Ectodermal cell (in vitro differentiated cells): ENCODE data around the gene SGTA.
A peak's percentile ranks its signal among the peaks of the same experiment; 100 is the strongest.
"Not testable (repeated sequence)": the region's sequence is repeated elsewhere in the genome, so short reads cannot be mapped to it uniquely, and the experiment has no call there.

Experiments
- H3K27ac ChIP-seq: 2 replicates; pipeline ENCODE4 v1.7.0; 2013; ENCODE audit warnings: mild to moderate bottlenecking, low read depth, low read length; ENCODE audit not compliant: insufficient read depth, poor library complexity, severe bottlenecking
- H3K27me3 ChIP-seq: 2 replicates; pipeline ENCODE4 v1.7.0; 2013; ENCODE audit warnings: mild to moderate bottlenecking, low read length; ENCODE audit not compliant: insufficient read depth, control insufficient read depth, poor library complexity, severe bottlenecking
- H3K36me3 ChIP-seq: one replicate; pipeline ENCODE4 v1.7.0; 2013; ENCODE audit warnings: low read length; ENCODE audit not compliant: control insufficient read depth, insufficient read depth
- H3K4me1 ChIP-seq: one replicate; pipeline ENCODE4 v1.7.0; 2013; ENCODE audit warnings: low read length; ENCODE audit not compliant: control insufficient read depth, insufficient read depth
- H3K4me3 ChIP-seq: 2 replicates; pipeline ENCODE4 v1.7.0; 2013; ENCODE audit warnings: low read depth, low read length, control low read depth; ENCODE audit not compliant: insufficient read depth
- H3K9me3 ChIP-seq: 2 replicates; pipeline ENCODE4 v1.7.0; 2013; ENCODE audit warnings: mild to moderate bottlenecking, low read length, moderate library complexity; ENCODE audit not compliant: control insufficient read depth
- WGBS, 2 experiments: methylation state at CpG; one replicate each; pipeline ENCODE4 v1.1.7; 2013; ENCODE audit warnings: missing lambda C conversion rate in 2 of 2; 5-methylcytosine and 5-hydroxymethylcytosine counted together

SGTA gene

GRCh38 chr19:2792666-2793065 lies 9.6 kb upstream of the SGTA start:
- WGBS, 2 experiments: 95 to 96% methylated on average over 10 of the region's 10 CpGs
- not testable (repeated sequence) for H3K4me1 ChIP-seq, H3K9me3 ChIP-seq, H3K27me3 ChIP-seq, H3K27ac ChIP-seq, H3K4me3 ChIP-seq
- peaks cover 48% of the 10 kb centered on the region for H3K36me3 ChIP-seq

GRCh38 chr19:2791876-2792275 lies 8.8 kb upstream of the SGTA start:
- Histone ChIP-seq H3K4me3 (no peak overlapping the region), H3K4me1 (no peaks in the 10 kb centered on the region), H3K9me3 (no peaks in the 10 kb centered on the region), H3K36me3 (peaks cover 47% of the 10 kb centered on the region), H3K27ac (no peak overlapping the region), H3K27me3 (no peaks in the 10 kb centered on the region)
- 91 to 92% methylated on average over 16 of the region's 16 CpGs for WGBS, 2 experiments

GRCh38 chr19:2791440-2791839 lies 8.4 kb upstream of the SGTA start:
- Histone ChIP-seq H3K4me3 (no peak overlapping the region), H3K9me3 (no peaks in the 10 kb centered on the region), H3K27me3 (no peaks in the 10 kb centered on the region), H3K27ac (no peak overlapping the region), H3K36me3 (peaks cover 42% of the 10 kb centered on the region), H3K4me1 (no peaks in the 10 kb centered on the region)
- 92% methylated on average over 16 of the region's 16 CpGs for WGBS, 2 experiments

- Histone ChIP-seq H3K9me3 (no peaks in the 10 kb centered on the region), H3K4me1 (no peaks in the 10 kb centered on the region), H3K36me3 (peaks cover 36% of the 10 kb centered on the region), H3K27ac (no peak overlapping the region), H3K4me3 (no peak overlapping the region), H3K27me3 (no peaks in the 10 kb centered on the region)
- 96% methylated on average over 32 of the region's 32 CpGs for WGBS, 2 experiments
These were observed 7.6 kb upstream of the SGTA start for GRCh38 chr19:2790557-2791271.

GRCh38 chr19:2790194-2790556 lies 7.1 kb upstream of the SGTA start:
- Histone ChIP-seq H3K4me1 (no peaks in the 10 kb centered on the region), H3K27ac (no peak overlapping the region), H3K9me3 (no peaks in the 10 kb centered on the region), H3K36me3 (peaks cover 31% of the 10 kb centered on the region), H3K4me3 (no peak overlapping the region), H3K27me3 (no peaks in the 10 kb centered on the region)
- WGBS, 2 experiments: 92 to 93% methylated on average over 14 of the region's 14 CpGs

- no peak overlapping the region for H3K27ac ChIP-seq
- H3K4me1 ChIP-seq: no peaks in the 10 kb centered on the region
- H3K27me3 ChIP-seq: no peaks in the 10 kb centered on the region
- 94% methylated on average over 5 of the region's 5 CpGs for WGBS, 2 experiments
- no peaks in the 10 kb centered on the region for H3K9me3 ChIP-seq
- H3K4me3 ChIP-seq: no peak overlapping the region
- H3K36me3 ChIP-seq: peaks cover 23% of the 10 kb centered on the region
These were observed 5.2 kb upstream of the SGTA start for GRCh38 chr19:2788237-2788636.

- Histone ChIP-seq H3K4me1 (peaks cover 4% of the 10 kb centered on the region), H3K27ac (no peak overlapping the region), H3K4me3 (no peak overlapping the region), H3K36me3 (peaks cover 20% of the 10 kb centered on the region), H3K9me3 (no peaks in the 10 kb centered on the region), H3K27me3 (no peaks in the 10 kb centered on the region)
- WGBS, 2 experiments: 94% methylated on average over 8 of the region's 8 CpGs
These were observed 4.0 kb upstream of the SGTA start for GRCh38 chr19:2787115-2787514.

GRCh38 chr19:2785244-2785997 lies 2.3 kb upstream of the SGTA start, which contains the start of gene THOP1:
Gene THOP1, plus strand, starts transcription at chr19:2785503. Its CDS starts 160 bp downstream, at chr19:2785663.
- H3K9me3 ChIP-seq: no peaks in the 10 kb centered on the region
- peaks cover 7% of the 10 kb centered on the region for H3K36me3 ChIP-seq
- peaks cover 6% of the 10 kb centered on the region for H3K4me1 ChIP-seq
- H3K27ac ChIP-seq: peak within 1 kb of the TSS; percentile 85
- WGBS, 2 experiments: 0% methylated on average over 78 of the region's 78 CpGs
- peak within 1 kb of the TSS; percentile 81 for H3K4me3 ChIP-seq
- H3K27me3 ChIP-seq: no peaks in the 10 kb centered on the region

- no peak overlapping the region for H3K4me3 ChIP-seq
- no peaks in the 10 kb centered on the region for H3K9me3 ChIP-seq
- peaks cover 6% of the 10 kb centered on the region for H3K4me1 ChIP-seq
- H3K36me3 ChIP-seq: peaks cover 2% of the 10 kb centered on the region
- H3K27me3 ChIP-seq: no peaks in the 10 kb centered on the region
- 94% methylated on average over 6 of the region's 7 CpGs for WGBS, 2 experiments
- H3K27ac ChIP-seq: peak overlapping the region; percentile 90
These were observed 690 bp upstream of the SGTA start for GRCh38 chr19:2783781-2784145.

GRCh38 chr19:2782329-2782935 lies 641 bp downstream of the SGTA start:
- peaks cover 2% of the 10 kb centered on the region for H3K36me3 ChIP-seq

More at GRCh38 chr19:2782329-2782935, 641 bp downstream of the SGTA start:
- 4 to 6% methylated on average over 24 of the region's 24 CpGs for WGBS, 2 experiments
- Histone ChIP-seq H3K27me3 (no peaks in the 10 kb centered on the region), H3K27ac (peak overlapping the region; percentile 68), H3K4me3 (peak overlapping the region; percentile 90), H3K4me1 (peaks cover 6% of the 10 kb centered on the region), H3K9me3 (no peaks in the 10 kb centered on the region)
